Fibroblast of skin of left biceps (primary cell): Measurements from ENCODE around the gene DIS3L2.
"Not testable (repeated sequence)": the region's sequence is repeated elsewhere in the genome, so short reads cannot be mapped to it uniquely, and the experiment has no call there.

ENCODE experiments used
- DNase-seq, 2 experiments: peaks; one replicate each; pipeline ENCODE4 v3.0.0-alpha.2; 2013; ENCODE audit warnings: low read depth in 2 of 2

DIS3L2 gene

GRCh38 chr2:232116852-232117251 is 155.3 kb downstream of the DIS3L2 start:
- no peak for DNase-seq

- no peak for DNase-seq
Observed at GRCh38 chr2:232117413-232117812, 155.9 kb downstream of the DIS3L2 start.

DNA sequence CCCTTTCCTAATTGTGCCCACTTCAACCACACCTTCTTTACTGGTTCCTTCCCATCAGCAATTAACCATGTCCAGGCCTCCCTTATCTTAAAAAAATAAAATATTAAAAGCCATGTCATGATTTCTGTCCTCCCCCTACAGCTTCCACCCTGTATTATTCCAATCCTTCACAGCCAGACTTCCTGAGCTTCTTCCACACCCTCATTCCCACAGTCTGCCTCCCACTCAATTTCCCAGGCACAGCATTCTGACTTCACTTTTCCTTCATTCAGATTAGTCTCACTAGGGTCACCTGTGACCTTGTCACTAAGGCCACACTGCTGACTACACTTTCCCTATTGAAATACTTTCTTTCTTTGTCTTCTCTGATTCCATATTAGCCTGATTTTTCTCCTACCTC is 159.4 kb downstream of the DIS3L2 start:
- DNase-seq: no peak

DNA sequence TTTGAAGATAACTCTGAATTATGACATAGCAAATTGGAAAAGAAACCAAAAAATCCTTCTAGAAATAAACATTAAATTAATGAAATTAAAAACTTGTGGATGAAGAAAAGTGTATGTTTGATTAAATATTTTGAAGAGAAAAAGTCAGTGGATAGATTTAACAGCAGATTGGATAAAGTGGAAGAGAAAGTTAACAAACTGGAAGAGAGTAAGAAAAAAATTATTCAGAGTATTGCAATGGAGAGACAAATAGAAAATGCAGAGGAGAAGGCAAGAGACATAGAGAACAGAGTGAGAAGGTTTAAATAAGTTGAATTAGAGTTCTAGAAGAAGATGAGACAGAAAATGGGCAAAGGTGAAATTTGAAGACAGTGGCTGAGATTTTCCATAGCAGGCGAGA is 162.8 kb downstream of the DIS3L2 start:
- no peak for DNase-seq

GRCh38 chr2:232126301-232127099 is 165.0 kb downstream of the DIS3L2 start:
- no peak for DNase-seq

- no peak for DNase-seq
Observed at GRCh38 chr2:232129483-232129882, 168.0 kb downstream of the DIS3L2 start.

- no peak for DNase-seq
Observed at GRCh38 chr2:232132181-232132580, 170.7 kb downstream of the DIS3L2 start.

GRCh38 chr2:232133078-232133477 is 171.6 kb downstream of the DIS3L2 start:
- DNase-seq: no peak

- DNase-seq: no peak
Observed at GRCh38 chr2:232134939-232135338, 173.4 kb downstream of the DIS3L2 start.

DNA sequence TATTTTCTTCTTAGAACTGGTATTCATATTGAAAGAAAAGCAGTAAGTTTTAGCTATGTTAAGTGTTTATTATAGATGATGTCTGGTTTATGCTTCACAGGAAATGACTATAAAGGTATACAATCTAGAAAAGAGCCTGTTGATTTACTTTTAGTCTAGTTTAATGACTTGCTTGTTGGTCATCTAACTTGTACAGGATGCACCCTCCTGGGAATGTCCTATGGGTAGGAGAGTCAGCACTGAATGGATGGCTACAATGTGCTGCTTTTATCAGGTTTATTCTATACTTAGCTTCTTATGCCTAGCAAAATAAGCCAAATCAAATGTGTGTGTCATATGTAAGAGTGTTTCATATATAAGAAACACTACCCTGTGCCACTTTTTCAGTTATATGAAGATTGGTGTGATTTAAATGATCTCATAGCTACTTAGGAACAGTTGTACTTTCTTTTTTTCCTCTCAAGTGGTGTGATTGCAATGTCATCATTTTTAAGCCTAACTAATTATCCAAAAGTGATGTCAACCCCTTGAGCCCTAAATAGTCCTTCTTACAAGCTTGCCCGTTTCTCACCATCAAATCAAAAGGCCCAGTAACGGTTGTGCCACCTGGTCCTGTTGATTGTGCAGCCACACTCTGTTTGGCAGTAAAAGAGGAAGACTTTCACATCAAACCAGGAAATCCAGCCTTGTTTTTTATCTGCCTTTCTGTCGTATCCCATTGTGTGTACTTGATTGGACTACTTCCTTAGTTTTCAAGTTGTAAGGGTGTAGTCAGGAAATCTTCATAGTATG is 176.0 kb downstream of the DIS3L2 start:
- no peak for DNase-seq

DNA sequence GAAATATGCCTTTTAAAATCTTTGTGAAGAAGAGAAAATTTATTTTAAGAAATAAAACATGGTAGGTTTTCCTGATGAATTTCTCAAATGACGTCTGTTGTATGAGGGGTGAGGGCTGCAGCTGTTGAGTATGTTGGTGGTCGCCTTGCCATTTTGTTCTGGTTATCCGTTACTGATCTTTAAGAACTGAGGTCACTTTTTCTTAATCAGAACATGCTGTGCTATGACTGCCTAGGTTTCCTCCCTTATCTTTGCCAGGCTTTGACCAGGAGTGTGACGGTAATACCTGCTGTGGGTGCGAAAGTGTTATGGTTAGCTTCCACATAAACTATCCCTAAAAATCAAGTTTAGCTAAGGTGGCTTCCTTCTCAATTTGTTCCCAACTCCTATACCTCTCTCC is 176.9 kb downstream of the DIS3L2 start:
- no peak for DNase-seq

DNA sequence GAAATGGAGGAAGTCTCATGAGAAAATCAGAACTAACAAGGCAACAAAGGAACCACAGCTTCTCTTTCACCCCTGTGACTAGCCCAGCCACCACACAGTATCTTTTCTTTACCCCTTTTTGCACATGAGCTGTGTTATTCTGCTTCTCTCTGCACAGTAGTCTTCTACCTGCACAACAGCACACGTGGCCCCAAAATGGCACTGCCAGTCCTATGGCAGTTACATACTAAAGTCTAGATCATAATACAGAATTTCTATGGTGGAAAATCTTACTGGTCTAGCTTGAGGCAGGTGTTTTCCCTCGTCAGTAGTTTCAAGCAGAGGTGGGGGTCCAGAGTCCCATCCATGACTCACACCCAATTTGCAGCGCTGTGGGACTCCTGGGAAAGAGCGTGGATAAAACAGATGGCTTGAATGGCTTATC is 177.7 kb downstream of the DIS3L2 start:
- no peak for DNase-seq

GRCh38 chr2:232139786-232140562 is 178.5 kb downstream of the DIS3L2 start:
- DNase-seq: no peak

- DNase-seq: no peak
Observed at GRCh38 chr2:232141591-232141990, 180.1 kb downstream of the DIS3L2 start.

GRCh38 chr2:232142049-232142448 is 180.5 kb downstream of the DIS3L2 start:
- DNase-seq: no peak

DNA sequence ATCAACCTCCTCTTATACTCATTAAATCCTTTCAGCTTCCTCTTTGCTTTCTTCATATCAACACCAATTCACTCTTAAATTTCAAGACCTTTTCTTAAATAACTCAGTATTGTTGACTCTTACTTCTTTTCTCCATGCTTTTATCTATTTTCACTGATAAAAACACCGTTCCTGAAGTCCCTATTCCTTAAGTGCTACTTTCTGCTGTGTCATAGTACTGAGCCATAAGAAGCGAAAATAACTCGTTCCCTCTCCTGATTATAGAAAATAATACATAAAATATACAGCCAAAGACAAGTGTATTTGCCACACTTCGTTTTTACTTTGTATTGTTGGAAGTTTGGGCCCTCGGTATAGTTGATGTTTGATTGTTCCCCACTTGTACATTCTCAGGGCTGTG is 181.0 kb downstream of the DIS3L2 start:
- DNase-seq: no peak

DNA sequence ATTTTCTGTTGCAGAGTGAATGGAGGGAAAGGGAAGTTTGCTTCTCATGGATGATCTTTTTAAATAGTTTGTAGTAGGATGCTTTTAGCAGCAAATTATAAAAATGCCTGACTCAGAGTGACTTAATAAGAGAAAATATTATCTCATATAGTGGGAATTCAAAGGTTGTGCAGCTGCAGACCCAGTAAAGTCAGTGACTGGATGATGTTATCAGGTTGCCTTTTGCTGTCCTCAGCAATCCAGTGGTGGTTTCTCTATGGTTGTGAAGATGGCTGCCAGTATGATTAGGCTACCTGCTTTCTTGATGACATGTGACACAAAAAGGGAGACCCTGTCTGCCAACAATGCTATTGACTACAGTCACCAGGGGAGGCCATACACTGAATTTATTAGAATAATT is 184.8 kb downstream of the DIS3L2 start:
- no peak for DNase-seq

DNA sequence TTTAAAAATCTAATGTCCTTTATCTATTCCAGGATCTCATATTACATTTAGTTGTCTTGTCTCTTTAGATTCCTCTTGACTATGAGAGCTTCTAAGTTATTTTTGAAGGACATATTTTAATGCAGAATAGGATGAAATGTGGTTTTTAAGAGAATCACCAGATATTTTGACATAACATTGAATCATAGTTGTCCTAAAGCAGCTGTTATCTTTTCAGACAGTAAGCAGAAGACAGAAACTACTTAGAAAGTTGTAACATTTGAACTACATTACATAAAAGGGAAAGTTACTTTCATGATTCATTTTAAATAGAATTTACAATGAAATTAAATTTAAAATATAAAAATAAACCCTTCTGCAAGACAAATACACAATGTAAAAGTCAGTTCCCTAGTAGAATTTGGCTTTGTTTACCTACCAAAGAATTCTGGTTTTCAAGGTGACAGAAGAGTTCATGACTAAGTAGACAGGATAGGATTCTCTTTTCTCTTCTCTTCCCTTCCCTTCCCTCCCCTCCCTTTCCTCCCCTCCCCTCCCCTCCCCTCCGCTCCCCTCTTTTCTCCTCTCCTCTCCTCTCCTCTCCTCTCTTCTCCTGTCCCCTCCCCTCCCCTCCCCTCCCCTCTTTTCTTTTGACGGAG is 186.0 kb downstream of the DIS3L2 start:
- no peak for DNase-seq

DNA sequence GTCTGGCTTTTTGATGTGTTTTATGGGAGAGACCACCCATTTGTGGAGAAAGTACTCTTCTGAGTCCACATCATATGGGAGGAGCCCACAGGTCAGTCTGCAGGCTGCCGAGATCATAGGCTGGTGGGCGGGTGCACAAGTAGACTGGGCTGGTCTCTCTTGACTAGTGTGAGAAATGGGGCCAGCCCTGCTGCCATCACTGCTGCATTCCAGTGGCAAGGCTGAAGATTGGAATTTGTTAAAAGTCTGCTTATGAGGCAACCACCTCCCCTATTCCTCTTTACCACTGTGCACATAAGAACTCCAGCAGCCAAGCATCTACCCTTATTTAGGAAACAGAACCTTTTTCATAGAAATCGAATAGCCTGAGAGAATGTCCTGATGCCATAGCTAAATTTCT is 200.7 kb downstream of the DIS3L2 start:
- no peak for DNase-seq

DNA sequence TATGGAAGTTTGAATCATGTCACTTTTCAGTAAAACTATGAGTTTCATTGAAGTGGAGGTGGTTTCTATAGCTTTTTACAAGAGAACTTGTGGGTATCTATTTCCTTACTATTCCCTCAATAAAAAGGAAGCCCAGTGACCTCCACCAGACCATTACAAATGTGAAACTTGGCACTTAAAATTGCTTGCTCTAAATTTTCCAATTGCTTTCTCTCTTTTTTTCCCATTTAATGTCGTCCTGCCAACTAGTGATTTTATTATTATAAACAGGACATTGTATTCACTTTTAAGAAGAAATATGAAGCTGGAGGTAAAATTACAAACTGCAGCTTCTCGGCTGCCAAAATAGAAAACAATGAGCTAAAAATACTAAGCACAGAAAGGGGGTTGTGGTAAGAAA is 208.9 kb downstream of the DIS3L2 start:
- no peak for DNase-seq

DNA sequence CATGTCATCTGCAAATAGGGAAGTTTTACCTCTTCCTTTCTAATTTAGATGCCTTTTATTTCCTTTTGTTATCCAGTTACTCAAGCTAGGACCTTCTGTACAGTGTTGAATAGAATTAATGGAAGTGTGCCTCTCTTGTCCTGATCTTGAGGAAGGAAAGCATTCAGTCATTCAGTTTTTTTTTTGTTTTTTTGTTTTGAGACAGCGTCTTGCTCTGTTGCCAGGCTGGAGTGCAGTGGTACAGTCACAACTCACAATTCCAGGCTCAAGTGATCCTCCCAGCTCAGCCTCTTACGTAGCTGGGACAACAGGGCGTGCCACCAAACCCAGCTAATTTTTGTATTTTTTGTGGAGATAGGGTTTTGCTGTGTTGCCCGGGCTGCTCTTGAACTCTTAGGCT is 213.1 kb downstream of the DIS3L2 start:
- DNase-seq: no peak

DNA sequence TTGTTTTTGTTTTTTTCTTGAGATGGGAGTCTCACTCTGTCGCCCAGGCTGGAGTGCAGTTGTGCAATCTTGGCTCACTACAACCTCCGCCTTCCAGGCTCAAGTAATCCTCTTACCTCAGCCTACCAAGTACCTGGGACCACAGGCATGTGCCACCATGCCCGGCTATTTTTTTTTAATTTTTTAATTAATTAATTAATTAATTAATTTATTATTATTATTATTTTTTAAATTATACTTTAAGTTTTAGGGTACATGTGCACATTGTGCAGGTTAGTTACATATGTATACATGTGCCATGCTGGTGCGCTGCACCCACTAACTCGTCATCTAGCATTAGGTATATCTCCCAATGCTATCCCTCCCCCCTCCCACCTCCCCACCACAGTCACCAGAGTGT is 215.1 kb downstream of the DIS3L2 start:
- DNase-seq: not testable (repeated sequence)
